LNCaP clone FGC (cell line): ENCODE results near the gene RPL15.
"Not testable (repeated sequence)": the region's sequence is repeated elsewhere in the genome, so short reads cannot be mapped to it uniquely, and the experiment has no call there.

Source experiments
- DNase-seq: peaks from one replicate; pipeline ENCODE4 v3.0.0-alpha.2; 2011; ENCODE audit warnings: low read depth
- H3K4me3 ChIP-seq: 2 replicates; pipeline ENCODE4 v1.5.1; 2011; ENCODE audit warnings: mild to moderate bottlenecking, low read depth, low read length, control low read depth
- CTCF ChIP-seq: IDR thresholded peaks from 2 replicates; pipeline ENCODE4 v1.5.1; 2012; ENCODE audit warnings: mild to moderate bottlenecking; ENCODE audit not compliant: control insufficient read depth, insufficient read depth; ENCODE audit errors: extremely low read depth

Gene RPL15

GRCh38 chr3:23874359-23875112 is 42.4 kb upstream of the RPL15 start:
- TF ChIP-seq CTCF, result no peak
- no peak for DNase-seq
- no peak overlapping the region for H3K4me3 ChIP-seq

DNA sequence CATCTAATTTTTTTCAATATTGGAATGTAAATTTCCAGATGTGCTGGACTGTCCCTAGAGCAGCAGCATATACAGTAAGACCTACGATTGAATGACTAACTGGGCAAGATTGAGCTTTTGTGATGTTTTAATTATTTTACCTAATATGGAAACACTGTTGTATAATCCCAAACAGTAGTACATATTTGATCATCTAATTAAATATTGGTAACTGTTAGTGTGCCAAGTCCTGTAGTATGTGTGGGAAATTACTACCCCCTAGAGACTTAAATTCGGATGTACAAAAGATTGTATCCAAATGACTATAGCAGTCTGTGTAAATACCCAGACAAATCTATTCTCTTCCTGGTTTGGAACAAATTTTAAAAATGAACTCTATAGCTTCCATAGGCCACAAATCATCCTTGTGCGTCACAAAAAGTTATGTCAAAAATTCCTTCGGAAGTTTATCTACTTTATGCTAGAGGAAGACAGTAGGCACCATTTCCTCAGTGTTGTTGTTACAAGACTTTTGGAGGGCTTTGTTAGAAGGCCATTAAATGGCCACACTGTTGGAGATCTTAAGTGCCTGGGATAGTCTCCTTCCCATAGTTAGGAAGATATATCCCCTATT is 41.7 kb upstream of the RPL15 start:
- no peak for DNase-seq
- TF ChIP-seq CTCF, result 0 out of 2 replicates have a peak, but pooled peaks have one; percentile 9
- H3K4me3 ChIP-seq, result no peak overlapping the region

DNA sequence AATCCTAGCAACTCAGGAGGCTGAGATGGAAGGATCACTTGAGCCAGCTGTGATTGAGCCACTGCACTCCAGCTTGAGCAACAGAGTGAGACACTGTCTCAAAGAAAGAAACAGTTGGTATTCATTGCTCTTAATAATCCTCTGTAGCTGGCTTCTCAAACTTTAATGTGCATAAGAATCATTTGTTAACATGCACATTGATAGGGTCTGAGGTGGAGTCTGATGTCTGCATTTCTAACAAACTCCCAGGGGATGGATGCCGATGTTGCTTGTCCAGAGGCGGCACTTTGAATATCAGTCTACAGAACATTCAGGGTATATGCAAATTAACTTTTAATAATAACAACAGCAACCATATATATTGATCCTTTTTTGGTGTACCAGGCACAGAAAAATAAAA is 40.0 kb upstream of the RPL15 start:
- no peak overlapping the region for H3K4me3 ChIP-seq
- no peak for TF ChIP-seq CTCF
- no peak for DNase-seq

GRCh38 chr3:23877329-23877980 is 39.5 kb upstream of the RPL15 start:
- H3K4me3 ChIP-seq, result no peak overlapping the region
- TF ChIP-seq CTCF, result no peak
- DNase-seq, result no peak

DNA sequence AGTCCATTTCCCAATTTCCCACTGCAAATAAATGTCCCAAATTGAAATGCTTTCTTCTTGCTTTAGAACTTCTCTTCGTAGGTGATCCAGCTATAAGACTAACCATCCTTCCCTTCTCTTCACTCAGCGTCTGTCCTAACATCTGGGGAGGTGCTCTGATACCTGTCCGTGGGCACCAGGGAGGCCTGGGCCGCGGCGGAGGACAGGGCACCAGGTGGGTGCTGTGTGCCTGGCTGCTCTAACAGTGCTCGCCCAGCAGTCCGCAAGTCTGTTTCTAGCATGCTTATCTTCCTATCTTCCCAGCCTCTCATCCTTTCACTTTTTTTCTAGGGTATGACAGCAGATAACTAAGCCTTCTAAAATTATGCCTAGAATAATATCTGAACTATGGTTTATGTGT is 37.4 kb upstream of the RPL15 start:
- no peak for TF ChIP-seq CTCF
- DNase-seq, result no peak
- H3K4me3 ChIP-seq, result no peak overlapping the region

- no peak overlapping the region for H3K4me3 ChIP-seq
- TF ChIP-seq CTCF, result no peak
- no peak for DNase-seq
Measured at GRCh38 chr3:23880703-23881339, 36.1 kb upstream of the RPL15 start.

GRCh38 chr3:23881993-23882392 is 34.9 kb upstream of the RPL15 start:
- DNase-seq, H3K4me3 ChIP-seq: not testable (repeated sequence)
